A673 (cell line): ENCODE results near the gene MIEF1. TPM values are rescaled to one million over a fixed set of nuclear protein-coding genes. Genes with fewer than 3 reads are reported as not detected.

Source experiments
- BruUV-seq: library from RNA; stranded (reverse); fragments of 400-500 nt; replicated peaks from 2 replicates; lab custom pipeline; 2021; lab: Mats Ljungman, UMichigan
- CTCF ChIA-PET: fragments of 300-600 bp; sonication (Branson Sonifier 250); formaldehyde crosslinking; loops from one replicate; lab custom pipeline; 2022; ENCODE audit warnings: antibody characterized with exemption; lab: Charles Lee
- POLR2A ChIA-PET: fragments of 300-600 bp; sonication (Branson Sonifier 250); formaldehyde crosslinking; loops from one replicate; lab custom pipeline; 2022; ENCODE audit warnings: antibody characterized with exemption; ENCODE audit not compliant: low non-redundant PET; lab: Charles Lee
- DNase-seq: peaks from one replicate; pipeline ENCODE4 v3.0.0-alpha.2; 2015; ENCODE audit warnings: low spot score
- H3K27ac ChIP-seq: fragments of 200-600 bp; sonication (generic); 2 replicates; pipeline ENCODE4 v1.5.1; 2016; ENCODE audit warnings: mixed run types, low read depth, mild to moderate bottlenecking, mixed read lengths, antibody characterized with exemption, low read length; ENCODE audit not compliant: poor library complexity, severe bottlenecking
- H3K27me3 ChIP-seq: fragments of 200-600 bp; sonication (generic); replicated peaks from 2 replicates; pipeline ENCODE4 v1.6.1; 2017; ENCODE audit warnings: mixed run types, low read depth, mild to moderate bottlenecking, mixed read lengths, antibody characterized with exemption, low read length; ENCODE audit not compliant: insufficient read depth, poor library complexity
- H3K36me3 ChIP-seq: fragments of 200-600 bp; sonication (generic); 2 replicates; pipeline ENCODE4 v1.6.1; 2016; ENCODE audit warnings: mixed run types, mild to moderate bottlenecking, mixed read lengths, antibody characterized with exemption, low read length; ENCODE audit not compliant: insufficient read depth, poor library complexity, severe bottlenecking
- H3K4me1 ChIP-seq: fragments of 200-600 bp; sonication (generic); 2 replicates; pipeline ENCODE4 v1.6.1; 2017; ENCODE audit warnings: mixed run types, mild to moderate bottlenecking, mixed read lengths, antibody characterized with exemption, low read length; ENCODE audit not compliant: insufficient read depth, poor library complexity, severe bottlenecking
- H3K4me3 ChIP-seq: fragments of 200-600 bp; sonication (generic); 2 replicates; pipeline ENCODE4 v1.5.1; 2016; ENCODE audit warnings: low read depth, mixed run types, mild to moderate bottlenecking, mixed read lengths, low read length; ENCODE audit not compliant: poor library complexity, severe bottlenecking
- H3K9me3 ChIP-seq: fragments of 200-600 bp; sonication (generic); 2 replicates; pipeline ENCODE4 v1.6.1; 2016; ENCODE audit warnings: mixed run types, low read depth, mild to moderate bottlenecking, mixed read lengths, antibody characterized with exemption, low read length; ENCODE audit not compliant: poor library complexity, severe bottlenecking
- CTCF ChIP-seq: fragments of 300-800, 200-600 bp; sonication (generic); conservative IDR thresholded peaks from 2 replicates; pipeline ENCODE4 v1.5.1; 2017; ENCODE audit warnings: low read depth, mild to moderate bottlenecking, antibody characterized with exemption, low read length, moderate library complexity, mixed read lengths
- EZH2 ChIP-seq: fragments of 200-600 bp; sonication (generic); IDR thresholded peaks from 2 replicates; pipeline ENCODE4 v1.6.1; 2017; ENCODE audit warnings: borderline replicate concordance, low read depth, mild to moderate bottlenecking, mixed read lengths, antibody characterized with exemption, low read length; ENCODE audit not compliant: poor library complexity, severe bottlenecking
- intact Hi-C: fragments of 100-400 bp; cut with micrococcal nuclease; formaldehyde crosslinking; loops from one replicate; pipeline ENCODE4 v1.10.0; 2022; ENCODE audit not compliant: unreplicated experiment
- total RNA-seq: library from RNA; stranded (reverse); gene quantifications from 2 replicates; pipeline ENCODE4 v1.2.3, GENCODE V29; 2021

Gene MIEF1
- total RNA-seq, 1 experiment from 2014 or later, result 55.1 TPM

DNA sequence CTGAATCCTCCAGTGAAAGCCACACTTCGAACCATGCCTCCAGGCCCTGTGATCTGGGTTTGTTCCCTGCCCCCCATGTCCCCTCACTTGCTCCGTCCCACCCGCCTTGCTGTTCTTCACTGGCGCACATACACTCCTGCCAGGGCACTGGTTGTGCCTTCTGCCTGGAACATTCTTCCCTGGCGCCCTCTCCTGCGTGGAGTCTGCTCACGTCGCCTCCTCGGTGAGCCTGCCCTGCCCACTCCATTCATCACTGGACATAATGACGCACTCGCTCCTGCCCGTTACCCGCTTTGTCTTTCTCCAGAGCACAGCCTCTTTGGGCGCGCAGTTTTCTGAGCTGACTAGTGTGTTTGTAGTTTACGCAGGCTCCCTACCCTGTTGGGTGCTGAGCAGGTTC is 21.0 kb upstream of the MIEF1 start:
- Histone ChIP-seq H3K27ac (no peak overlapping the region), H3K4me1 (no peaks in the 10 kb centered on the region), H3K27me3 (no peaks in the 10 kb centered on the region), H3K9me3 (no peaks in the 10 kb centered on the region), H3K4me3 (no peak overlapping the region), H3K36me3 (no peaks in the 10 kb centered on the region)
- DNase-seq, result no peak
- ChIA-PET CTCF (no interaction called here), POLR2A (no interaction called here)
- intact Hi-C loops, result no loop called here
- no TSS peak for BruUV-seq
- TF ChIP-seq CTCF (no peak), EZH2 (no peak)

- DNase-seq, result no peak
- Histone ChIP-seq H3K4me3 (no peak overlapping the region), H3K27me3 (no peaks in the 10 kb centered on the region), H3K4me1 (no peaks in the 10 kb centered on the region), H3K36me3 (no peaks in the 10 kb centered on the region), H3K27ac (no peak overlapping the region), H3K9me3 (no peaks in the 10 kb centered on the region)
- POLR2A ChIA-PET, result no interaction called here
- TF ChIP-seq EZH2, result no peak
- no peak for TF ChIP-seq CTCF
- intact Hi-C loops, result no loop called here
- CTCF ChIA-PET, result no interaction called here
- no TSS peak for BruUV-seq
Observed at GRCh38 chr22:39481595-39481994, 20.5 kb upstream of the MIEF1 start.

- no peaks in the 10 kb centered on the region for H3K9me3 ChIP-seq
- no peaks in the 10 kb centered on the region for H3K4me1 ChIP-seq
- CTCF ChIA-PET, result interaction anchor here (1.1 kb wide), 1 partner anchor 13 kb away, joined by 4 read pairs; no protein-coding TSS in a partner anchor
- no peak overlapping the region for H3K27ac ChIP-seq
- no peaks in the 10 kb centered on the region for H3K36me3 ChIP-seq
- DNase-seq, result no peak
- POLR2A ChIA-PET, result no interaction called here
- no peaks in the 10 kb centered on the region for H3K27me3 ChIP-seq
- no peak for TF ChIP-seq CTCF
- no peak for TF ChIP-seq EZH2
- intact Hi-C loops, result no loop called here
- BruUV-seq, result no TSS peak
- H3K4me3 ChIP-seq, result no peak overlapping the region
Observed at GRCh38 chr22:39482768-39483167, 19.3 kb upstream of the MIEF1 start.
